Measurements from ENCODE around the gene PDIA5. TPM values are rescaled to one million over a fixed set of nuclear protein-coding genes. Genes with fewer than 3 reads are reported as not detected.

The PDIA5 gene
- total RNA-seq, 1 experiment from 2014 or later = 50.8 TPM

- Histone ChIP-seq H4K20me1 (ENCODE audit: insufficient read depth) (peaks cover 6% of the 10 kb centered on the region; the same call in 1 of the 2 replicates), H3K79me2 (ENCODE audit: insufficient read depth, low read length) (peaks cover 98% of the 10 kb centered on the region), H3K9ac (ENCODE audit: low read length) (no peak overlapping the region), H3K36me3 (ENCODE audit: control insufficient read depth in 1 of 2, insufficient read depth in 2 of 2, low read length in 2 of 2) (no peaks in the 10 kb centered on the region), H2AFZ (ENCODE audit: low read depth, low read length, poor library complexity, severe bottlenecking) (no peak overlapping the region), H3K27ac (ENCODE audit: low read depth, low read length) (no peak overlapping the region), H3K27me3 (ENCODE audit: insufficient read depth, low read length) (no peaks in the 10 kb centered on the region), H3K9me2 (ENCODE audit: insufficient read depth) (no peaks in the 10 kb centered on the region), H3K9me3 (ENCODE audit: control insufficient read depth in 1 of 2, insufficient read depth in 1 of 2, low read depth in 1 of 2, low read length in 2 of 2) (no peaks in the 10 kb centered on the region), H3K4me3 (replicated peaks in 1 of 2; ENCODE audit: low read depth in 1 of 2, low read length in 2 of 2) (no peak overlapping the region), H3K4me2 (ENCODE audit: low read length) (no peak overlapping the region), H3K4me1 (ENCODE audit: control insufficient read depth in 1 of 2, insufficient read depth in 2 of 2, low read length in 2 of 2) (peaks cover 15 to 31% of the 10 kb centered on the region in 2 experiments)
- ChIA-PET RAD21 (ENCODE audit: low non-redundant PET in 1 of 2, low total read pairs in 2 of 2, uncharacterized antibody in 2 of 2, unreplicated experiment in 2 of 2) (no interaction called here), POLR2A (no interaction called here), CTCF (no interaction called here)
- DNase-seq (ENCODE audit: low read depth, low spot score) = no peak
- intact Hi-C loops (cut with micrococcal nuclease) = no loop called here
- no TSS peak for BruUV-seq (replicated peaks)
- TF ChIP-seq EGR1 (IDR thresholded peaks at IDR 0.05; ENCODE audit: low read depth) (no peak), MAX (IDR thresholded peaks at IDR 0.05) (no peak), SP1 (IDR thresholded peaks at IDR 0.05; ENCODE audit: low read depth) (no peak), ZNF274 (IDR thresholded peaks at IDR 0.05; ENCODE audit: low read depth, low read length) (no peak), ZFX (IDR thresholded peaks at IDR 0.05) (no peak), CEBPB (IDR thresholded peaks at IDR 0.05; ENCODE audit: low read depth) (no peak), RAD21 (IDR thresholded peaks at IDR 0.05; ENCODE audit: low read depth) (no peak), FOSL1 (IDR thresholded peaks at IDR 0.05; ENCODE audit: low read depth) (no peak), JUND (IDR thresholded peaks at IDR 0.05) (no peak)
- TF ChIP-seq, protein P1, sequence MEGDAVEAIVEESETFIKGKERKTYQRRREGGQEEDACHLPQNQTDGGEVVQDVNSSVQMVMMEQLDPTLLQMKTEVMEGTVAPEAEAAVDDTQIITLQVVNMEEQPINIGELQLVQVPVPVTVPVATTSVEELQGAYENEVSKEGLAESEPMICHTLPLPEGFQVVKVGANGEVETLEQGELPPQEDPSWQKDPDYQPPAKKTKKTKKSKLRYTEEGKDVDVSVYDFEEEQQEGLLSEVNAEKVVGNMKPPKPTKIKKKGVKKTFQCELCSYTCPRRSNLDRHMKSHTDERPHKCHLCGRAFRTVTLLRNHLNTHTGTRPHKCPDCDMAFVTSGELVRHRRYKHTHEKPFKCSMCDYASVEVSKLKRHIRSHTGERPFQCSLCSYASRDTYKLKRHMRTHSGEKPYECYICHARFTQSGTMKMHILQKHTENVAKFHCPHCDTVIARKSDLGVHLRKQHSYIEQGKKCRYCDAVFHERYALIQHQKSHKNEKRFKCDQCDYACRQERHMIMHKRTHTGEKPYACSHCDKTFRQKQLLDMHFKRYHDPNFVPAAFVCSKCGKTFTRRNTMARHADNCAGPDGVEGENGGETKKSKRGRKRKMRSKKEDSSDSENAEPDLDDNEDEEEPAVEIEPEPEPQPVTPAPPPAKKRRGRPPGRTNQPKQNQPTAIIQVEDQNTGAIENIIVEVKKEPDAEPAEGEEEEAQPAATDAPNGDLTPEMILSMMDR (IDR thresholded peaks at IDR 0.05 in 2 of 3, conservative IDR thresholded peaks at IDR 0.05 in 1 of 3; ENCODE audit: borderline replicate concordance in 1 of 3, insufficient read depth in 1 of 3, low read depth in 2 of 3, low read length in 2 of 3) = no peak
- no peak for ATAC-seq
Measured at GRCh38 chr3:123083383-123084124, 16.7 kb downstream of the PDIA5 start.

All from HCT116 (cell line).